ENCODE data around the gene COPS7B.

Gene COPS7B

DNA sequence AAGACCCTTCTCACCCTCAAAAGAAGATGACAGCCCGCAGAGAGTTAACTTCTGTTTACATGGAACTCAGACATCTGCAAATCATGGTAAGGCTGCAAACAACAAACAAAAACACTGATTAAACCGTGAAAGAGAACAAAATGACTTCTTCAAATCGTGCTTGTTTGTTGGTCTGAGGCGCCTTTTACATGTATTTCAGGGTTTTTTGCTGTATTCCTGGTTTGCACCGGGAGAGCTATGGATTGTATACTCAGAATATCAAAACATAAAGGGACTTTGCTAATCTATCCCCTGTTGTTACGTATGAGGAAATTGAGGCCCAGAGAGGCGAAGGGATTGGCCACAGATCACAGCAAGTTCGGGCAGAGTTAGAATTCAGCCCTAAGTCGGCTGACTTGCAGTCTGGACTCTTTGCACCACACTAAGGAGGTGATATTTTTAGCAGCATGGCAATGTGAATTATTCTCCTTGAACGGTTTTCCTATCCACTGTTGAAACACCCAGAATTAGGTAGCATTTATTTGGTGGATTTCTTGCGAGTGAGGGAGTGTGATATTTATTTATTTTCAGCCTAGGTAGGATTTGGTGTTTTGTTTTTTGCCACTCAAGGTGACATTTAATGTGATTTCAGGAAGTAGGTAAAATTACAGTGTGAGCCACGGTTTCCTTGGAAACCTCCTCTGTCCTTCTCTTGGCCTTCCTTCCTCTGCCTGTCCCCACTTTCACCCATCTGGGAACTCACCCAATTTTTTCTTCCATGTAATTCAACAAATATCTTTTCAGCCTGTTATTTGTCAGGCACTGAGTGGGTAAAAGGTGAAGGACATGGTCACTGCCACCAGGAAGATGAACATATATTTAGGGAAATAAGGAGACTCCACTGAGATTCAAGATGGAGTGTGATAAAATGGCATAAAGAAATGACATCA is 4.2 kb upstream of the COPS7B start:
- H3K4me3 ChIP-seq (ENCODE audit: low read depth, low read length), result peak overlapping the region; percentile 75
- POLR2A ChIA-PET, result interaction anchor here (0.6 to 1.3 kb wide), 3 partner anchors 13 to 125 kb away, joined by 4 to 5 read pairs (median 5); no protein-coding TSS in a partner anchor
- CTCF ChIA-PET, result no interaction called here
- TF ChIP-seq ZNF335 (tag by site-specific recombination; conservative IDR thresholded peaks at IDR 0.05), result peak; percentile 99
- TF ChIP-seq ZNF48 (tag by site-specific recombination; IDR thresholded peaks at IDR 0.05), result no peak
- H3K4me1 ChIP-seq (ENCODE audit: control insufficient read depth, insufficient read depth, low read length), result peaks cover 3% of the 10 kb centered on the region; the same call in 1 of the 2 replicates
- H3K27ac ChIP-seq (ENCODE audit: extremely low read depth, low read depth, low read length), result no peak overlapping the region; the same call in 1 of the 2 replicates
- H3K9me3 ChIP-seq (ENCODE audit: control insufficient read depth, insufficient read depth, low read depth, low read length), result no peaks in the 10 kb centered on the region
- peaks cover 0 to 4% of the 10 kb centered on the region in 2 experiments; a peak in 2 of 3 replicates for H3K36me3 ChIP-seq (ENCODE audit: control insufficient read depth in 2 of 2, insufficient read depth in 1 of 2, low read length in 2 of 2)

DNA sequence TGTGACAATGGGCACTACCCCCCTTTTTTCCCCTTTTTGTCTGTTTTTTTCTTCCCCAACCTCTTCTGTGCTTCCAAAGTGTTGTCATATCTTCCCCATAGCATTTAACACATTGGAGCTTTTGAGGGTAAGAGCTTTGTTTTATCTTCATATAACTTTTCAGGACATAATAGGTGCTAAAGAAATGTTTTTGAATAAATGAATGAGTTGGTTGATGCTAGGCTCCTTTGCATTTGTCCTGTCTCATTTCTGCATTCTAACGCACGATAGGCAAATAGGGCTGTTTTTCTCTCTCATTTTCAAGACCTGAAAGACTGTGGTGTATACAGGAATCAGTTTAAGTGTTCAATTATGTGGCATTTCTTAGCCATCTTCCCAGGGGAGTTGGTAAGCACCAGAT is 832 bp upstream of the COPS7B start:
- H3K27ac ChIP-seq (ENCODE audit: extremely low read depth, low read depth, low read length), result peak overlapping the region; percentile 56; the same call in 1 of the 2 replicates

DNA sequence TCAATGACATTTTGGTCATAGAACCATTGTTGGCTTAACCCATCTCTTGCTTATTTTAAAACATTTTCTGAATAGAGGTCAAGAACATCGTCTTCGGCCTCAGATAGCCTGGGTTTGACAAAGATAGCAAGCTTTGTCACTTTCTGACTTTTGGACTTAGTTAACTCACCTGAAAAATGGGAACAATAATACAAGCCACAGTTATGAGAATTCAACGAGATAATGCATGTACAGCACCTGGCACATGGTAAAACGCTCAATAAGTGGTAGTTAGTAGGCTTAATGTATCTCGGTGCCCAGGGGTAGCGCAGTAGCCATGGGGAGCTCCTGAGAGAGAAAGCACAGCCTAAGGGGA is 446 bp upstream of the COPS7B start:
- no peaks in the 10 kb centered on the region for H3K9me3 ChIP-seq (ENCODE audit: control insufficient read depth, insufficient read depth, low read depth, low read length)
- POLR2A ChIA-PET, result interaction anchor here (1.2 to 2.1 kb wide), 4 partner anchors 10 to 79 kb away, joined by 4 to 8 read pairs (median 6); partner anchors contain the start of gene PTMA
- peak overlapping the region; percentile 88 for H3K4me3 ChIP-seq (ENCODE audit: low read depth, low read length)
- peak overlapping the region; percentile 56 for H3K27ac ChIP-seq (ENCODE audit: extremely low read depth, low read depth, low read length)
- H3K4me1 ChIP-seq (ENCODE audit: control insufficient read depth, insufficient read depth, low read length), result peaks cover 8% of the 10 kb centered on the region; the same call in 1 of the 2 replicates
- CTCF ChIA-PET, result interaction anchor here (0.5 to 3.2 kb wide), 9 partner anchors 8 to 301 kb away, joined by 3 to 20 read pairs (median 4); no protein-coding TSS in a partner anchor
- H3K36me3 ChIP-seq (ENCODE audit: control insufficient read depth in 2 of 2, insufficient read depth in 1 of 2, low read length in 2 of 2), result peaks cover 0 to 23% of the 10 kb centered on the region in 2 experiments; a peak in 2 of 3 replicates
- TF ChIP-seq ZFHX2 (tag by site-specific recombination; conservative IDR thresholded peaks at IDR 0.05) (no peak), ZSCAN30 (tag by site-specific recombination; IDR thresholded peaks at IDR 0.05) (no peak), ZNF501 (tag by site-specific recombination; IDR thresholded peaks at IDR 0.05) (no peak), ZNF48 (tag by site-specific recombination; IDR thresholded peaks at IDR 0.05) (no peak), WT1 (tag by site-specific recombination; IDR thresholded peaks at IDR 0.05) (no peak), ZNF366 (tag by site-specific recombination; conservative IDR thresholded peaks at IDR 0.05) (no peak)

More for the DNA sequence above, 832 bp upstream of the COPS7B start:
- ChIA-PET CTCF (interaction anchor here (0.5 to 3.2 kb wide), 8 partner anchors 8 to 302 kb away, joined by 3 to 20 read pairs (median 4); no protein-coding TSS in a partner anchor), POLR2A (interaction anchor here (1.2 to 2.1 kb wide), 4 partner anchors 10 to 79 kb away, joined by 4 to 8 read pairs (median 6); partner anchors contain the start of gene PTMA)
- no peak overlapping the region for H3K4me3 ChIP-seq (ENCODE audit: low read depth, low read length)
- no peaks in the 10 kb centered on the region for H3K9me3 ChIP-seq (ENCODE audit: control insufficient read depth, insufficient read depth, low read depth, low read length)
- peaks cover 0 to 22% of the 10 kb centered on the region in 2 experiments; a peak in 2 of 3 replicates for H3K36me3 ChIP-seq (ENCODE audit: control insufficient read depth in 2 of 2, insufficient read depth in 1 of 2, low read length in 2 of 2)
- TF ChIP-seq ZNF664 (tag by site-specific recombination; IDR thresholded peaks at IDR 0.05) (peak; percentile 48; the same call in 1 of the 2 replicates), YY2 (tag by site-specific recombination; IDR thresholded peaks at IDR 0.05) (no peak)
- peaks cover 8% of the 10 kb centered on the region; the same call in 1 of the 2 replicates for H3K4me1 ChIP-seq (ENCODE audit: control insufficient read depth, insufficient read depth, low read length)

DNA sequence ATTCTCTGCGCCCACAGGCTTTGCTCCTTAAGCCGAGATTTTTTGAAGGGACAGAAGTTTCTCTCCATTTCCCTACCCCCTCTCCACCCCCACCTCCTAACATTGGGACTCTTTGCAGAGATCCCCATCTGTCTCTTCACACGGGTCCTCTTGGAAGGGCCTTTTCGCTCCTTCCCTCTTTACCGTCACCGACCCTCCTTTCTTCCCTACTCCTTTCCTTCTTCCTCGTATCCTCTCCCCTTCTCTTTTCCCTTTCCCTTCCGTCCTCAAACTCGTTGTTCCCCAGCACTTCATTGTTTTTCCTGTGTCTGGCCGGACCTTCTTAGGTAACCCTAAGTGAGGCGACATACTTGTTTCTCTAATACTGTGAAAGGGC is 660 bp downstream of the COPS7B start:
- CTCF ChIA-PET, result interaction anchor here (0.7 to 2.8 kb wide), 5 partner anchors 9 to 169 kb away, joined by 3 to 20 read pairs (median 5); no protein-coding TSS in a partner anchor
- Histone ChIP-seq H3K4me1 (ENCODE audit: control insufficient read depth, insufficient read depth, low read length) (peaks cover 8% of the 10 kb centered on the region; the same call in 1 of the 2 replicates), H3K4me3 (ENCODE audit: low read depth, low read length) (peak overlapping the region; percentile 88), H3K9me3 (ENCODE audit: control insufficient read depth, insufficient read depth, low read depth, low read length) (no peaks in the 10 kb centered on the region), H3K36me3 (ENCODE audit: control insufficient read depth in 2 of 2, insufficient read depth in 1 of 2, low read length in 2 of 2) (peaks cover 3 to 34% of the 10 kb centered on the region in 2 experiments; a peak in 2 of 3 replicates), H3K27ac (ENCODE audit: extremely low read depth, low read depth, low read length) (peak overlapping the region; percentile 55; the same call in 1 of the 2 replicates)
- TF ChIP-seq ZNF366 (tag by site-specific recombination; conservative IDR thresholded peaks at IDR 0.05) (peak; percentile 40; the same call in 1 of the 2 replicates), ZNF335 (tag by site-specific recombination; conservative IDR thresholded peaks at IDR 0.05) (peak; percentile 55), ZNF391 (tag by site-specific recombination; IDR thresholded peaks at IDR 0.05; ENCODE audit: borderline replicate concordance, low read depth) (no peak), PRDM1 (tag by site-specific recombination; IDR thresholded peaks at IDR 0.05) (peak; percentile 98), ZNF791 (tag by site-specific recombination; IDR thresholded peaks at IDR 0.05) (no peak), ZEB2 (tag by site-specific recombination; IDR thresholded peaks at IDR 0.05) (no peak)
- POLR2A ChIA-PET, result no interaction called here

All from HEK293 (cell line).